SK-N-MC (cell line): ENCODE results near the gene ZNF831.

Experiments used
- DNase-seq: peaks from one replicate; pipeline ENCODE4 v3.0.0-alpha.2; 2011; ENCODE audit warnings: low read depth, low spot score
- H3K27ac ChIP-seq: fragments of 200-600 bp; sonication (generic); 2 replicates; pipeline ENCODE4 v1.5.1; 2016; ENCODE audit warnings: mixed run types
- H3K36me3 ChIP-seq: fragments of 200-600 bp; sonication (generic); 2 replicates; pipeline ENCODE4 v1.6.1; 2017; ENCODE audit warnings: antibody characterized with exemption, low read length, mixed read lengths; ENCODE audit not compliant: insufficient read depth
- H3K4me3 ChIP-seq: fragments of 200-600 bp; sonication (generic); 2 replicates; pipeline ENCODE4 v1.5.1; 2016
- H3K9ac ChIP-seq: fragments of 200-600 bp; sonication (generic); 2 replicates; pipeline ENCODE4 v1.8.0; 2017; ENCODE audit warnings: mixed run types, mixed read lengths; ENCODE audit not compliant: insufficient read length
- H3K9me3 ChIP-seq: fragments of 200-600 bp; sonication (generic); 2 replicates; pipeline ENCODE4 v1.6.1; 2017; ENCODE audit warnings: low read depth, mild to moderate bottlenecking, antibody characterized with exemption, low read length, moderate library complexity, mixed read lengths
- EZH2 ChIP-seq: fragments of 200-600 bp; sonication (generic); IDR thresholded peaks from one replicate; pipeline ENCODE4 v1.6.1; 2017; ENCODE audit warnings: antibody characterized with exemption
- FOXP2 ChIP-seq: optimal IDR thresholded peaks from 2 replicates; pipeline ENCODE3; 2011; ENCODE audit warnings: mild to moderate bottlenecking, moderate library complexity; ENCODE audit not compliant: insufficient read depth; ENCODE audit errors: extremely low read length, control extremely low read depth
- POLR2AphosphoS5 ChIP-seq: IDR thresholded peaks from 2 replicates; pipeline ENCODE4 v1.6.1; 2012; ENCODE audit warnings: mild to moderate bottlenecking, low read depth, low read length, borderline replicate concordance

The ZNF831 gene

DNA sequence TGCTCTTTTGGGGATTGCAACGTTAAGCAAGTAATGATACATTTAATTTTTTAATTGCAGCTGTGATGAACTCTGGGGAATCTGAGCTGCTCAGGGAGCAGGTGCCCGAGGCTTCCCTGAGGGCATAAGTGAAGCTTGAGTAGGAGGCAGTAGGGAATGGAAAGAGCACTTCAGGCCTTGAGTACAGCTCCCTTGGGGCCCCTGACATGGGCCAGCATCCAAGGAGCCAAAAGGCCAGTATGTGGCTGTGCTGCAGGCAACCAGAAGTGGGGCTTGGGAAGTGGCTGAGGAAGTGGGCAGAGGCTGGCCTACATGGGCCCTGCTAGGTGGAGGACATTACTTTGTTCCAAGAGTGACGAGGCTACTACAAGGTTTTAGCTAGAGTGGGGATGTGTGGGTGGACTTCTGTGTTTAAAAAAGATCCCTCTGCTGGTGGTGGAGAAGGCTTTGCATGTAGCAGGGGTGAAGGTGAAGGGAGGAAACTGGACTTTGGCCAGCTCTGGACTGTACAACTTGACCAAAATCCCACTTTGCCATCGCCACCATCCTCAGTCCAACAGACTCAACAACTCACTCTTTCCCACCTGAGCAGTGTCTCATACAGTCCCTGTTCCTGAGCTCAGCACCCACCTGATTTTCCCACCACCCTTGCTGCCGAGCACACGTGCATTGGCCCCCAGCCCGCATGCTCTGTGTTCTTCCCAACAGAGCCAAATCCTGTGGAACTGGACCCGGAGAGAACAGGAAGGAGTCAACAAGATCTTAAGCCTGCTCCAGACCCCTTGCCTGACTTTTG, 10.9 kb upstream of the ZNF831 start:
- no peak overlapping the region for H3K4me3 ChIP-seq
- no peaks in the 10 kb centered on the region for H3K9me3 ChIP-seq
- no peak overlapping the region for H3K9ac ChIP-seq
- no peak for TF ChIP-seq EZH2
- no peak for TF ChIP-seq POLR2AphosphoS5
- no peak for TF ChIP-seq FOXP2
- no peak overlapping the region for H3K27ac ChIP-seq
- H3K36me3 ChIP-seq, result no peaks in the 10 kb centered on the region
- no peak for DNase-seq

DNA sequence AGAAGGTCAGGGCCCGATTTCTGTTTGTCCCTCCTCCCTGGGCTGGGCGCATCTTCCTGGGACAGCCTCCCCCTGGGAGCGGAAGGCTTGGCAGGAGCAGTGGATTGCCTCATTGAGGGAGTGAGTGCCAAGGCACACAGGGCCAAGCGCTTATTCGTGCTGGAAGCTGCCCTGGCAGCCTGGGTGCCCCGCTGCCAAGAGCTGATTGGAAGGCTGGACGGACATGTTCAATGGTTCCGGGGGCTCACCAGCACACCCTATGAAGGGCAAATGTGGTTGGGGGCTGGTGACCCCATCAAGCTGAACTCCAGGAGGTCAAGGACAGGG, 10.3 kb upstream of the ZNF831 start:
- Histone ChIP-seq H3K9ac (no peak overlapping the region), H3K27ac (no peak overlapping the region), H3K36me3 (no peaks in the 10 kb centered on the region), H3K4me3 (no peak overlapping the region), H3K9me3 (no peaks in the 10 kb centered on the region)
- DNase-seq, result no peak
- TF ChIP-seq FOXP2, result no peak
- TF ChIP-seq EZH2, result no peak
- no peak for TF ChIP-seq POLR2AphosphoS5

DNA sequence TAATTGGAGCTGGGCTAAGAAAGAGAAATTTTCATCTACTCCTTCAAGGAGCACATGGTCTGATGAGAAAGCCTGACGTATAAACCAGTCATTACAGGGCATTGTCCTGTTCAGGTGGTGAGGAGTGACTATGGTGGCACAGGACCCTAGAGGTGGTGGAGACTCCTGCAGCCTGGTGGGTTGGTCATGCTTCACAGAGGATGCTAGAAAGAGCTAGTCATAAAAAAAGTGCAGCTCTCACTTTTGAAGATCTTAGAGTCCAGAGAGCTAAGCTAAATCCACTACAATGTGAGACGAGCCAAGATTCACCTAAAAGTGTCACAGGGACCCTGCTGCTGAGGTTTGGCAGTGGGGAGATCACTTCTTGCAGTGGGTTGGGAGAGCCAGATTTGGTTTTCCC, 9.8 kb upstream of the ZNF831 start:
- H3K4me3 ChIP-seq, result no peak overlapping the region
- TF ChIP-seq POLR2AphosphoS5, result no peak
- TF ChIP-seq EZH2, result no peak
- no peak for TF ChIP-seq FOXP2
- no peak overlapping the region for H3K9ac ChIP-seq
- H3K36me3 ChIP-seq, result no peaks in the 10 kb centered on the region
- H3K27ac ChIP-seq, result no peak overlapping the region
- DNase-seq, result no peak
- H3K9me3 ChIP-seq, result no peaks in the 10 kb centered on the region

DNA sequence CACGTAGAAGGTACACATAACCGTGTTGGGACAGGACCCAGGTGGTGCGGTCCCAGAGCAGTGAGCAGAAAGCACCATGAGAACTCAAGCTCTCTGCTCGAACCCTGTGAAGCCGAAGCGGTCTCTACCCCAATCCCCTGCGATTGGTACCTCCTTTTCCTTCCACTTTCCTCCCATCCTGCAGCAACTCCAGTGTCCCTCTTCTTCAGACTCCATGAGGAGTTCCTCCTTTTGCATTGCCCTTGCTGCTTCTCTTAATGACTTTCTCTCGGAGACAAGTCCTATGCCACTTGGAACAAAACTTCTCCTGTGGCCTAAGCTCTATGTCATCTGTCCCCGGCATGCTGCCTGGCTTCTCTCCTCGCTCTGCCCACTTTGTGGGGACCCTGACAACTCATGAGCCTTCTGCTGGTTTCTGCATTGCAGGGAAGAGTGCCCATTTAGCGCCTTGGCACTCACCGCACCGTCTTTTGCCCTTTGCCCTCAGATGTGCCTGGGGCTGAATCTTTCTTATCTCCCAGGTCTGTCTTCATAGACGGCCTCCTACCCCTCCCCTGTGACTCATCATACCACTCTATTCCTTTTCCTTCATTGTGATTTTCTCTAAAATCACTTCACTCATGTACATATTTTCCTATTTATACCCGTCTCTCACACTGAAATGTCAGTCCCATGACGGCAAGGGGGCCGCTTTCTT, 9.2 kb upstream of the ZNF831 start:
- DNase-seq, result no peak
- no peaks in the 10 kb centered on the region for H3K9me3 ChIP-seq
- H3K9ac ChIP-seq, result no peak overlapping the region
- H3K4me3 ChIP-seq, result no peak overlapping the region
- H3K36me3 ChIP-seq, result no peaks in the 10 kb centered on the region
- TF ChIP-seq FOXP2 (no peak), EZH2 (no peak), POLR2AphosphoS5 (no peak)
- no peak overlapping the region for H3K27ac ChIP-seq

DNA sequence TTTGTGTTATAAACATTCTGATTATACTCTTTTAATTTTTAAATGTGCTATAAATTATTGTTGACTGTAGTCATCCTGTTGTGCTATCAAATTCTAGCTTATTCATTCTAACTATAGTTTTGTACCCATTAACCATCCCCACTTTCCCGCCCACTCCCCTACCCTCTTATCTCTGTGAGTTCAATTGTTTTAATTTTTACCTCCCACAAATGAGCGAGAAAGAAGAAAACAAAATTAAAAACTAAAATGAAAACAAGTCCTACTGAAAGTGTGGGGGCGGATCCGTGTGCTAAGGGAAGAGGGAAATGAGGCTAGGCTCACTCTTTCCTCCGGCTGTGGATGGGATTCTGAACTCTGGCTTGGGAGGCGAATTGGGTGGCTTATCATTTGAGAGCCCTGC, 6.6 kb upstream of the ZNF831 start:
- Histone ChIP-seq H3K36me3 (no peaks in the 10 kb centered on the region), H3K27ac (no peak overlapping the region), H3K4me3 (no peak overlapping the region), H3K9me3 (no peaks in the 10 kb centered on the region), H3K9ac (no peak overlapping the region)
- no peak for TF ChIP-seq POLR2AphosphoS5
- TF ChIP-seq FOXP2, result no peak
- no peak for TF ChIP-seq EZH2
- DNase-seq, result no peak

DNA sequence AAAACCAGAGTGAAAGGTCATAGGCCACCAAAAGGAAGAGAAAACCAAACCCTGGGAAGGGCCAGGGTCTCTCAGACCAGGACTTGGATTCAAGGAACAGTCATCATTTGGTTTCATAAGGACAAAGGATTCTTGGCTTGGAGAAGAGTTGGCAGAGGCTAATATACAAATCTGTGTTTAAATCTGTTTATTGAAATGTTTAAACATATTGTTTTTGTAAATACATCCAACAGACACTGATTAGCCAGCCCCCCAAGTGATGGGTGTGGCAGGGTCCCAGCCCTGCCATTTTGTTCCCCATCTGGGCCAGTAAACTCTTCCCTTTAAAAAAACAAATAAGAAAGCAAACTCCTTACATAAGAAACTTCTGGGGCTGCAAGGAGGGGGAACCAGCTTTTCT, 6.1 kb upstream of the ZNF831 start:
- Histone ChIP-seq H3K27ac (no peak overlapping the region), H3K36me3 (no peaks in the 10 kb centered on the region), H3K4me3 (no peak overlapping the region), H3K9me3 (no peaks in the 10 kb centered on the region), H3K9ac (no peak overlapping the region)
- no peak for DNase-seq
- TF ChIP-seq FOXP2 (no peak), POLR2AphosphoS5 (no peak), EZH2 (no peak)

DNA sequence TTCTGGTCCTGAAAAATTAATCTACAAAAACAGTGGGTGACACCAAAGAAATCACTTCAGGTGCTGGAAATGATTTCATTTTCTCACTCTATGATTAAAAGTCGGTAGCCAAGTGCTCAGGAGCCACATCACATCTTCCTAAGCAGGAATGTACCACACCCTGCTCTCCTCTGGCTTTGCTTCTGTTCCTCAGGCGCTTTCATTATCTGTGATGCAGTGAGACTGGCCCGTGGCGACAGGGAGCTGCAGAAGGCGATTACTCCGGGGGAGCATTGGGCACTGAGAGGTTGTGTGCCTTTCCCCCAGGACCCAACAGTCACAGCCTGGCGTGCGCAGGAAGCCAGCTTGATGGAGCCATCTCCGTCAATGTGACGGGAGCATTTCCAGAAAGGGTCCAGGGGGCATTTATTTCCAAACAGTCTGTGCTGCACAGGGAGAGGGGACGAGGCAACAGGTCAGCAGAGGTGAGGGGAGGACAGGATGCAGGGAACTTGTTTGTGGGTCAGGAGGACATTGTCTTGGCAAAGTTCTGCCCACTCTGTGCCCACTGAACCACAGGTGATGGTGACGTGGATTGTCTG, 5.6 kb upstream of the ZNF831 start:
- Histone ChIP-seq H3K36me3 (no peaks in the 10 kb centered on the region), H3K27ac (no peak overlapping the region), H3K9me3 (no peaks in the 10 kb centered on the region), H3K4me3 (no peak overlapping the region), H3K9ac (no peak overlapping the region)
- TF ChIP-seq FOXP2 (no peak), EZH2 (no peak), POLR2AphosphoS5 (no peak)
- DNase-seq, result no peak

DNA sequence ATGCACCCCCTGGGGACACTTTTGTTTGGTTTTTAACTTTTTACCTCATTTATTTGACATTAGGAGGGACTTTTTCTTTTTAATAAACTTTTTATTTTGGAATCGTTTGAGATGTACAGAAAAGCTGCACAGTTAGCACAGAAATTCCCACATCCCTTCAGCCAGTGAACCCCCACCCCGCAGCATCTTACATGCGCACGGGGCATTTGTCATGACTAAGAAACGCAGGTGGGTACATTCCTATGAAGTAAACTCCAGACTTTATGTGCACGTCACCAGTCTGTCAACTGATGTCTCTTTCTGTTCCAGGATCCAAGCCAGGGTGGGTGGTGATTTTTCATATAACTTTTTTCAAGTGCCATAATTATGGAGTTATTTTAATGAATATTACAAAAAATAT, 4.9 kb upstream of the ZNF831 start:
- Histone ChIP-seq H3K9me3 (no peaks in the 10 kb centered on the region), H3K4me3 (no peak overlapping the region), H3K9ac (no peak overlapping the region), H3K36me3 (no peaks in the 10 kb centered on the region), H3K27ac (no peak overlapping the region)
- no peak for DNase-seq
- no peak for TF ChIP-seq EZH2
- no peak for TF ChIP-seq FOXP2
- TF ChIP-seq POLR2AphosphoS5, result no peak

DNA sequence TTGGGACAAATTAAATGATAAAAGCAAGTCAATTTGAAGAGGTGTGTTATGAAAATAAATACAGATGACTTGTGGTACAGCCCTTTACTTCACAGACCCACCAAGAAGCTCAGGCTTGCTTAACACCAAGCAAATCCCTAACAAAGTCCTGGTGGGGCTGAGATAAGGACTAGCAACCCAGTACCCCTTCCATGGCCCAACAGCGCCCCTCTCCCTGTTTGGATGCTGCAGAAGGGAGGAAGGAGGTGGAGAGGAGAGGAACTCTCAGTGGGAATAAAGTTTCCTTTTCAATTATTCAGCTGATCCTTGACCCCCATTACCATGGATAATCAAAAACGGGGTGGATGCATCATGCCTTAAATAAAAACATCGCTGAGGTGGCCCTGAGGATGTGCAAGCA, 4.5 kb upstream of the ZNF831 start:
- DNase-seq, result no peak
- Histone ChIP-seq H3K9ac (no peak overlapping the region), H3K4me3 (no peak overlapping the region), H3K27ac (no peak overlapping the region), H3K36me3 (no peaks in the 10 kb centered on the region), H3K9me3 (no peaks in the 10 kb centered on the region)
- no peak for TF ChIP-seq FOXP2
- no peak for TF ChIP-seq POLR2AphosphoS5
- no peak for TF ChIP-seq EZH2
